ENCODE measurements around the gene PASK. TPM values are rescaled to one million over a fixed set of nuclear protein-coding genes. Genes with fewer than 3 reads are reported as not detected.

Gene PASK
- polyA plus RNA-seq, 1 experiment = 2.0 TPM

- H3K9me3 ChIP-seq (ENCODE audit: control insufficient read depth, insufficient read depth, low read length) = no peaks in the 10 kb centered on the region; the same call in 1 of the 2 replicates
- ChIA-PET CTCF (no interaction called here), POLR2A (no interaction called here)
- no peak for TF ChIP-seq CTCF (IDR thresholded peaks at IDR 0.05; ENCODE audit: low read depth, low read length)
- no peak overlapping the region for H3K27ac ChIP-seq (ENCODE audit: low read depth, low read length)
- H3K27me3 ChIP-seq (ENCODE audit: control insufficient read depth, insufficient read depth, low read length) = no peaks in the 10 kb centered on the region
- DNase-seq (ENCODE audit: low read depth, low spot score) = no peak
- no peak overlapping the region for H3K4me3 ChIP-seq (ENCODE audit: low read depth, low read length)
Measured at GRCh38 chr2:241083091-241083415, 66.2 kb downstream of the PASK start.

GRCh38 chr2:241082341-241083090, 66.8 kb downstream of the PASK start:
- no peak for TF ChIP-seq CTCF (IDR thresholded peaks at IDR 0.05; ENCODE audit: low read depth, low read length)
- Histone ChIP-seq H3K9me3 (ENCODE audit: control insufficient read depth, insufficient read depth, low read length) (no peaks in the 10 kb centered on the region; the same call in 1 of the 2 replicates), H3K27me3 (ENCODE audit: control insufficient read depth, insufficient read depth, low read length) (no peaks in the 10 kb centered on the region), H3K4me3 (ENCODE audit: low read depth, low read length) (no peak overlapping the region), H3K27ac (ENCODE audit: low read depth, low read length) (no peak overlapping the region)
- ChIA-PET CTCF (no interaction called here), POLR2A (no interaction called here)
- no peak for DNase-seq (ENCODE audit: low read depth, low spot score)

- Histone ChIP-seq H3K27ac (ENCODE audit: low read depth, low read length) (no peak overlapping the region), H3K4me3 (ENCODE audit: low read depth, low read length) (no peak overlapping the region), H3K27me3 (ENCODE audit: control insufficient read depth, insufficient read depth, low read length) (no peaks in the 10 kb centered on the region), H3K9me3 (ENCODE audit: control insufficient read depth, insufficient read depth, low read length) (no peaks in the 10 kb centered on the region; the same call in 1 of the 2 replicates)
- no peak for TF ChIP-seq CTCF (IDR thresholded peaks at IDR 0.05; ENCODE audit: low read depth, low read length)
- CTCF ChIA-PET = no interaction called here
- POLR2A ChIA-PET = no interaction called here
- DNase-seq (ENCODE audit: low read depth, low spot score) = no peak
Measured at GRCh38 chr2:241081643-241082340, 67.5 kb downstream of the PASK start.

GRCh38 chr2:241081190-241081642, 68.1 kb downstream of the PASK start:
- Histone ChIP-seq H3K4me3 (ENCODE audit: low read depth, low read length) (no peak overlapping the region), H3K27ac (ENCODE audit: low read depth, low read length) (no peak overlapping the region), H3K27me3 (ENCODE audit: control insufficient read depth, insufficient read depth, low read length) (no peaks in the 10 kb centered on the region), H3K9me3 (ENCODE audit: control insufficient read depth, insufficient read depth, low read length) (no peaks in the 10 kb centered on the region; the same call in 1 of the 2 replicates)
- no peak for DNase-seq (ENCODE audit: low read depth, low spot score)
- TF ChIP-seq CTCF (IDR thresholded peaks at IDR 0.05; ENCODE audit: low read depth, low read length) = no peak
- POLR2A ChIA-PET = no interaction called here
- CTCF ChIA-PET = no interaction called here
